Kidney tubule cell (primary cell): ENCODE measurements around the gene RCOR3.
"Not testable (repeated sequence)": the region's sequence is repeated elsewhere in the genome, so short reads cannot be mapped to it uniquely, and the experiment has no call there.

Experiments
- DNase-seq: peaks from one replicate; pipeline ENCODE4 v3.0.0-alpha.2; 2018; ENCODE audit warnings: low spot score

RCOR3 gene

DNA sequence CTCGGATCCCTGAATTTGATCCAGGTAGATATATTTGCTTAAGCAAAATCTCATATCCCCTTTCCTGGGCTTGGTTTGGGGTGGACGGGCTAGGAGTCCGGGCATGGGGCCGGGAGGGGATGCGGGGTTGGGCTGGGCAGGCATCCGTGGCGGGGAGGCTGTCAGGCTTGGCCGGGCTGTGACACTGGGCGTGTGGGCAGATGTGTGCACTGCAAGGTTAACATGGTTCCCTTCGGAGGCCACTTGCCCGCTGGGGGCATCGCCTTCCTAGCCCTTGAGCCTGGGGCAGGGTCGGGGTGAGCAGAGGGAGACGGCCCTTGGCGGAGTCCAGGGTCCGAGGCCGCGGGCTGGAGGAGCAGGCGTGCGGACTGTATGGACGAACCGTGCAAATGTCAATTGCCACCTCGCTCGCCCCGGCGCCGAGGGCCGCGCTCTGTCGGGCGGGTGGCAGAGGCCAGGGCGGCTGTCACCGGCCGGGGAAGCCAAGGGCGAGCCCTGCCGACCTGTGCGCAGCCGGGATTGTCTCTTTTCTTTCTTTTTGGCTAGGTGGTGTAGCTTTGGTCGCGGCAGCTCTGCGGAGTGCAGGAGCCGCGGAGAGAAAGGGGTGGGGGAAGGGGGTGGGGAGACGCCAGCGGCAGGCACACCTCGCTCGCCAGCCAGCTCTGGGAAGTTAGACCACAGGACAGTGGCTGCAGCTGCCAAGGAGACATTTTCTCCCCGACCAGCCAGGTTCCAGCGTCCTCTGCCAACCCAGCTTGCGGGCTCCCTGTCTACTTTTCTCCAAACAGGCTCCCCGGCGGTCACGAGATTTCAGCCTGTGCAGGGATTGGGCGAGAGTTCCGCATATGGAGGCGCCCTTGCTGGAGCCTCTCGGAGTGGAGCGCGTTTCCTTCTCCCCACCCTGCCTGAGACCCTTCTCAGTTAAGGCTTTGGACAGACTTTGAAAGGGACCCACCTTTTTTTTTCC lies 1.3 kb downstream of the RCOR3 start:
- peak; percentile 65 for DNase-seq

GRCh38 chr1:211261229-211261628 lies 2.1 kb downstream of the RCOR3 start:
- no peak for DNase-seq

GRCh38 chr1:211263022-211263421 lies 3.9 kb downstream of the RCOR3 start:
- not testable (repeated sequence) for DNase-seq

DNA sequence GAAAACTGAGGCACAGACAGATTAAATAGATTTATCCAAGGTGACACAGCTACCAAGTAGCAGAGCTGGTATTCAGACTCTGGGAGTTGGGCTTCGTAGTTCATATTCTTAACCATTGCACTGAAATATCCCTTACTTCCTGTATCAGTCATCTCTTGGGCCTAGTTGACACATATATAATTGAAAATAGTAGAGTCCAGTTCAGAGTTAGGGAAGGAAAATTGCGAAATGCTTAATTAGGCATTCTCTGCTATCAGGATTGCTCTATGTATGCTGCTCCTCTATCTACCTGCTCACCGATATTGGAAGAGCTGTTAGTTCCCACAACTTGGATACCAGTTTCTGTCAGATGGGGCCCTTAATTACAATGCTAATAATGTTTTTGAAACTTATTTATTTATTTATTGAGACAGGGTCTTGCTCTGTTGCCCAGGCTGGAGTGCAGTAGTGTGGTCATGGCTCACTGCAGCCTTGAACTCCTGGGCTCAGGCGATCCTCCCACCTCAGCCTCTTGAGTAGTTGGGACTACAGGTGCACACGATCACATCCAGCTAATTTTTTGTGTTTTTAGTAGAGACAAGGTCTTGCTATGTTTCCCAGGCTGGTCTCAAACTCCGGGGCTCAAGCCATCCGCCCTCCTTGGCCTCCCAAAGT lies 8.2 kb downstream of the RCOR3 start:
- DNase-seq = no peak

- no peak for DNase-seq
Observed at GRCh38 chr1:211279340-211279739, 20.2 kb downstream of the RCOR3 start.

DNA sequence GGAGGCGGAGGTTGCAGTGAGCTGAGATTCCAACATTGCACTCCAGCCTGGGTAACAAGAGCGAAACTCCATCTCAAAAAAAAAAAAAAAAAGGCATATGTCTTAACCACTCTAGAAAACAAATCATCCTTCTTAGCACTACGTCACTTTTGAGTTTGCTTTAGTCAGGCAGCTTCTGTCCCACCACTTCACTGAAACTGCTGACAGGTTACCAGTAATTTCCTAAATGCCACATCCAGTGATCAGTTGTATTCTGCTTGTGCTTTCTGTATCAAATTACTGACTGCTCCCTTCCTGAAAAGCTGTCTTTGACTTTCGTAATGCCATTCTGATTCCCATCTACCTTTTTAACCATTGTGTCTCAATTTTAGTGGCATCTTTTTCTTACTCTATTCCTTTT lies 21.7 kb downstream of the RCOR3 start:
- DNase-seq = no peak

DNA sequence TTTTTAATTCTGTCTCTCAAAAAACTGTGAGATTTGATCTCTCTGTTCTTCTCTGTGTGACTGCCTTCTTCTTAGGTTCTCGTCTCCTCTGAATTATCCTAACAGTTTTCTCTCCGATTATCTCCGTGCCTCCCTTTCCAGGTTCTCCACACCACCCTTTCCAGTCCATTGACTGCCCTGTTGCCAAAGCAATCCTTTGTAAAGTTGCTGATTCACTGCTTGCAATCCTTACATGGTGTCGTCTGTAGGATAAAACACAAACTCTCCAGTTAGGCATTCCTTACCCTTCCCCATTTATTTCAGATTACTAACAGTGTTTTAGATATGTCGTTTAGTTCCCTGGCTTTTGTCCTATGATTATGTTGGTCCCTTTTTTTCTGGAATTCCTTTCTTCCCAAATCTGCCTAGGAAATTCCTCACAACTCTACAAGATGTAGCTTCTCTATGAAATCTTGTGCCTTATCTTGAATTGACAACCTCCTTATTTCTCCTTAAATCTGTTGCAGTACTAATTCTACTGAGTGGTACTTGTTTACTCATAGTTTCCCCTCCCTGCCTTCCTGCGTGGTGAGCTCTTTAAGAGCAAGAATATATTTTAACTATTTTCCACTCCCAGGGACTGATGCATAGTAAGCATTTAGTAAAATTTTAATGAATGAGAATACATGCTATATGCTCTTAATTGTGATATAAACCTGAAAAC lies 22.3 kb downstream of the RCOR3 start:
- DNase-seq = peak; percentile 70

DNA sequence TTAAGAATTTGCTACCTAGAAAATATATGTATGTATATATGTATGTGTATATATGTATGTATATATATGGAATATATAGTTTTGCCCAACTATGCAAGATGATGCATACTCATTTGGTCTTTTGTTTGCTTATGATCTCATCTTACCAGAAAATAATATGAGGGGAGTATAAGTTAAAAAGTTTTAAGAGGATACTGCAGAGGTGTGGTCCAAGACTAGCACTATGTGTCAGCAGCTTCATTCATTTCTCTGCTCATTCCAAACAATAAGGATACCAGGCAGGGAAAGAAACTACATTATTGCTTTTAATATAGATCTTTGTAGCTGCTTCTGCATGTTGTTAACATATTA lies 22.8 kb downstream of the RCOR3 start:
- no peak for DNase-seq

DNA sequence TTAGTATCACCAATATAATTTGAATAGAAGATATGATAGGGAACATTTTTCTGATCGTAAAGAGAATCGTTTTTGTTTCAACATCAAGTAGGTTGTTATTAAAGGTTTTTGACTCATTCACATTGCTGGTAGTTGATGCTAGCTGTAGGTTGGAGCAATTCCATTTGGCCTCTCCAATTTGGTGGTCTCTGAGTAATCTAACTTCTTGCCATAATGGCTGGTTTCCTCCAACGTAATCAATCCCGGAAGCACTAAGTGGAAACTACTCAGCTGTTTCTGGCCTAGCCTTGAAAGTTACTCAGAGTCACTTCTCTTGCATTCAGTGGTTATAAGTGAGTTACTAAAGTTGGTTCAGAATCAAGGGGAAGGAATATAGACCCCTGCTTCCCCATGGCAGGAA lies 26.0 kb downstream of the RCOR3 start:
- DNase-seq = no peak

GRCh38 chr1:211287218-211287617 lies 28.1 kb downstream of the RCOR3 start:
- no peak for DNase-seq

DNA sequence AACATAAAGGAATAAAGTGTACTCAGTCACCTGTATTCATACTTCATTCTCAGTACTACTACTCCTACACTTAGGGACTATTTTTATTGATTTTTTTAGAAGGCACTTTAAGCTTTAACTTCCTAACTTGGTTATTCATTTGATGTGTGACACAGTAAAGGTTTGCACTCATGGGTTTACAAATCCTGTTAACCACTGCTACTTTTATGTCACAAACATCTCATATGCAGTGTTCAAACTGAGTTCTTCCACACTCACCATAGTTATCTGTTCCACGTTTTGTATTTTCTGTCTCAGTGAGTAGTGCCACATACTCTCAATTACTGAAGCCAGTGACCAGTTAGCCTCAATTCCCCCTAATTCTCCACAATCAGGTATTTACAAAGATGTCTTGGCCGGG lies 33.2 kb downstream of the RCOR3 start:
- DNase-seq = no peak

GRCh38 chr1:211296396-211296795 lies 37.2 kb downstream of the RCOR3 start:
- no peak for DNase-seq

- DNase-seq = peak; percentile 63
Observed at GRCh38 chr1:211305044-211305443, 45.9 kb downstream of the RCOR3 start.

DNA sequence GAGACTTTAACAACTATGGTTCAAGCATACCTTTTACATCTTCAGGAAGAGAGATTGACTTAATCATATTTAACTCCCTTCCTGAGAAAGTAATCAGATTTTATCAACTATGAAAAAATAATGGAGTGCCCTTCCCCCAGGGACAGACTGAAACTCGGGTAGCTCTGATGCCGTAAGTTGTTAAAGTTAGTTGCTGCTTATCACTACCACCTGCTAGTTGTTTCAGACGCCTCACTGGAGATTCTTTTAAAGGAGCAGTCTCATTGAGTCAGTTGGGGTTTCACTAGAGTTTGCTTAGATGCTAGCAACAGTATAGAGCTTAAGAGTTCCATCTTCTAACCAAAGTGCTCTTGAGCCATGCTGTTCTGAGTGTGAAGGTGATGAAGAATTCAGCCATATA lies 50.5 kb downstream of the RCOR3 start:
- no peak for DNase-seq

GRCh38 chr1:211313392-211313791 lies 54.2 kb downstream of the RCOR3 start:
- no peak for DNase-seq

GRCh38 chr1:211318576-211319280 lies 59.6 kb downstream of the RCOR3 start:
- DNase-seq = no peak

- DNase-seq = no peak
Observed at GRCh38 chr1:211319892-211320291, 60.7 kb downstream of the RCOR3 start.

- DNase-seq = peak; percentile 59
Observed at GRCh38 chr1:211320980-211321379, 61.8 kb downstream of the RCOR3 start.

- DNase-seq = not testable (repeated sequence)
Observed at GRCh38 chr1:211321646-211322045, 62.5 kb downstream of the RCOR3 start.

- DNase-seq = peak; percentile 68
Observed at GRCh38 chr1:211323156-211324063, 64.2 kb downstream of the RCOR3 start.
